Right lobe of liver (tissue), 6 donors: Measurements from ENCODE around the gene ATAT1. TPM values are rescaled to one million over a fixed set of nuclear protein-coding genes. Genes with fewer than 3 reads are reported as not detected.

ENCODE experiments used
- ATAC-seq, 4 donors: fragments of 200-7000 bp; cut with Tn5 transposase; one replicate each; pipeline ENCODE4 v1.9.1; 2020; ENCODE audit warnings: mild to moderate bottlenecking in 4 of 4, moderate library complexity in 4 of 4
- DNase-seq, 3 donors: peaks; one replicate each; pipeline ENCODE4 v3.0.0-alpha.2; 2020
- H3K27ac ChIP-seq, 3 donors: fragments of 200-600 bp; one replicate each; pipeline ENCODE4 v1.8.0; 2022
- H3K27me3 ChIP-seq, 2 donors: fragments of 200-600 bp; one replicate each; pipeline ENCODE4 v1.8.0; 2022
- H3K36me3 ChIP-seq, 4 donors: fragments of 200-600 bp; sonication (generic) in 1 of 4; one replicate each; pipeline versions ENCODE4 v1.5.1 to v1.8.0; 2017 to 2022; ENCODE audit warnings: control low read depth in 1 of 4
- H3K4me1 ChIP-seq, 4 donors: fragments of 200-600 bp; sonication (generic) in 1 of 4; one replicate each; pipeline versions ENCODE4 v1.5.1 to v1.8.0; 2017 to 2022; ENCODE audit warnings: control low read depth in 1 of 4
- H3K4me3 ChIP-seq, 3 donors: fragments of 200-600 bp; one replicate each; pipeline ENCODE4 v1.8.0; 2022
- H3K9me3 ChIP-seq, 4 donors: fragments of 200-600 bp; sonication (generic) in 1 of 4; one replicate each; pipeline versions ENCODE4 v1.5.1 to v1.8.0; 2017 to 2022; ENCODE audit warnings: control low read depth in 1 of 4
- POLR2A ChIP-seq: fragments of 450-650 bp; IDR thresholded peaks from one replicate; pipeline ENCODE4 v1.6.1; 2017; ENCODE audit warnings: antibody characterized with exemption, mild to moderate bottlenecking
- WGBS: methylation state at CpG from one replicate; pipeline ENCODE4 v1.1.6; 2018; ENCODE audit warnings: low coverage, low lambda C conversion rate; ENCODE audit not compliant: insufficient coverage; ENCODE audit errors: missing lambda C conversion rate; 5-methylcytosine and 5-hydroxymethylcytosine counted together
- intact Hi-C, 2 donors: fragments of 100-400 bp; cut with DNase I; formaldehyde crosslinking; loops; one replicate each; pipeline versions ENCODE4 v1.11.2 to v1.14.1; 2022
- microRNA counts: library from miRNA; unstranded; fragments of <30 nt; microRNA quantifications from one replicate; lab custom pipeline; 2016
- microRNA-seq, 2 donors: library from miRNA; unstranded; fragments of <30 nt; microRNA quantifications; one replicate each; pipeline ENCODE4, GENCODE V29; 2019 to 2020
- small RNA-seq, 2 experiments: library from RNA; depleted of rRNA; stranded (forward); fragments of <200 nt; gene quantifications; one replicate each; pipeline ENCODE3, GENCODE V24; 2016
- total RNA-seq, 6 experiments: library from RNA; depleted of rRNA in 2 of 6; stranded (reverse); fragments of >200 nt in 2 of 6; fragmentation: NEBNext Ultra II Directional in 3 of 6; extraction: Animal tissue kit (Norgen Biotek cat#: 25700) in 3 of 6; gene quantifications; one replicate each; pipeline versions ENCODE4 v1.1.0 to v1.2.4, GENCODE V29; 2016 to 2023
- TF ChIP-seq, protein P1 (sequence below), 4 donors: fragments of 200-600 bp in 3 of 4; fragments of 450-650 bp in 1 of 4; IDR thresholded peaks; one replicate each; pipeline versions ENCODE4 v1.5.1 to v1.8.0; 2016 to 2022; ENCODE audit warnings: antibody characterized with exemption in 4 of 4, mild to moderate bottlenecking in 2 of 4
- donor health status: DM: no; HTN: yes; CAD: no.
- donor health status: DM: no; HTN: no; CAD: no.
- donor health status: DM: no; HTN: no; CAD: no.
- donor health status: DM: no; HTN: yes; CAD: no.
- donor health status: DM: no; HTN: yes; CAD: no.

The ATAT1 gene
- total RNA-seq, 6 experiments from 2014 or later = 2.4 to 6.6 (median 4.4) TPM

DNA sequence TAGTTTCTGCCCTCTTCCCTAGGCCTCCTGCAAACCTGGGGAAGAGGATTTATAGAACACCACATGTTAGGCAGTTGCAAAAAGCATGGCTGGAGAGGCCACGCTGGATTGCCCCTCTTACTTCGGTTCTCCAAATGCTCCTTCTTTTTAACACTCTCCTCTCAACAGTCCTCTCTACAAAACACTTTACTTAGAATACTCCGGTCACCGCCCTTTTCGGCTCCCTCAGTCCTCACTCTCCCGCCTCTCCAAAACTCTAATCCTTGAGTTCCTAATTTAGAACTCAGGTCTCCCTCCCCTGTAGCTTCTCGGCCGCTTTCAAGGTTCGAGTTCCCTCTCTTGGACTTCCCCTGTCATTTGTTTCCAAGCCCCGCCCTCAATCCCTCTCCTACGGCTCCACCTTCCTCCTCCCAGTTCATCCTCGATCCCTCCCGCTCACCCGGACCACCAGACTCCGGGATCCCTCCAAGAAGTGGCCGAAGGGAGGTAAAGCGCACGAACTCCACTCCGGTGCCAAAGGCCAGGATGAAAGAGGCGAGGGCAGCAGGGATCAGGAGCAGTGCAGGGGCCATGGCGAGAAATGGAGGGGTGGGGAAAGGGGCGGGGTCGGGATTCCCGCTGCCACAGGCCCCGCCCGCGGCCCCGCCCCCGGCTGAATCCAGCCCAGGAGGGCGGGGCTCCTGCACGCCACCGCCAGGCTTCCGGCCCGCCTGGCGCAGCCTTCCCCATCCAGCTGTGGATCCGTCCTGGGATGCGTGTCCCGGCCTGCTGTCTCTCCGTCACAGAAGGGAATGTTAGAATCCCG, 63.9 kb downstream of the ATAT1 start, which contains the start of gene NRM:
NRM (minus strand) TSS at position 582 of the 805 bp plus-strand sequence; CDS start at position 572, 10 bp downstream.
- ATAC-seq (peak; percentile 62 to 80 (median 79)), DNase-seq (peak; percentile 89)
- Histone ChIP-seq H3K27ac (peak within 1 kb of the TSS; percentile 30 to 61 (median 59)), H3K36me3 (no peaks in the 10 kb centered on the region), H3K9me3 (no peaks in the 10 kb centered on the region), H3K4me3 (peak within 1 kb of the TSS; percentile 54 to 70 (median 62)), H3K4me1 (peaks cover 0 to 28% (median 11%) of the 10 kb centered on the region in 4 donors), H3K27me3 (no peaks in the 10 kb centered on the region)
- TF ChIP-seq, protein P1, sequence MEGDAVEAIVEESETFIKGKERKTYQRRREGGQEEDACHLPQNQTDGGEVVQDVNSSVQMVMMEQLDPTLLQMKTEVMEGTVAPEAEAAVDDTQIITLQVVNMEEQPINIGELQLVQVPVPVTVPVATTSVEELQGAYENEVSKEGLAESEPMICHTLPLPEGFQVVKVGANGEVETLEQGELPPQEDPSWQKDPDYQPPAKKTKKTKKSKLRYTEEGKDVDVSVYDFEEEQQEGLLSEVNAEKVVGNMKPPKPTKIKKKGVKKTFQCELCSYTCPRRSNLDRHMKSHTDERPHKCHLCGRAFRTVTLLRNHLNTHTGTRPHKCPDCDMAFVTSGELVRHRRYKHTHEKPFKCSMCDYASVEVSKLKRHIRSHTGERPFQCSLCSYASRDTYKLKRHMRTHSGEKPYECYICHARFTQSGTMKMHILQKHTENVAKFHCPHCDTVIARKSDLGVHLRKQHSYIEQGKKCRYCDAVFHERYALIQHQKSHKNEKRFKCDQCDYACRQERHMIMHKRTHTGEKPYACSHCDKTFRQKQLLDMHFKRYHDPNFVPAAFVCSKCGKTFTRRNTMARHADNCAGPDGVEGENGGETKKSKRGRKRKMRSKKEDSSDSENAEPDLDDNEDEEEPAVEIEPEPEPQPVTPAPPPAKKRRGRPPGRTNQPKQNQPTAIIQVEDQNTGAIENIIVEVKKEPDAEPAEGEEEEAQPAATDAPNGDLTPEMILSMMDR (IDR thresholded peaks at IDR 0.05) = no peak
- TF ChIP-seq POLR2A = peak; percentile 33
- 1% methylated on average over 38 of the region's 40 CpGs for WGBS
- intact Hi-C loops = no loop called here

DNA sequence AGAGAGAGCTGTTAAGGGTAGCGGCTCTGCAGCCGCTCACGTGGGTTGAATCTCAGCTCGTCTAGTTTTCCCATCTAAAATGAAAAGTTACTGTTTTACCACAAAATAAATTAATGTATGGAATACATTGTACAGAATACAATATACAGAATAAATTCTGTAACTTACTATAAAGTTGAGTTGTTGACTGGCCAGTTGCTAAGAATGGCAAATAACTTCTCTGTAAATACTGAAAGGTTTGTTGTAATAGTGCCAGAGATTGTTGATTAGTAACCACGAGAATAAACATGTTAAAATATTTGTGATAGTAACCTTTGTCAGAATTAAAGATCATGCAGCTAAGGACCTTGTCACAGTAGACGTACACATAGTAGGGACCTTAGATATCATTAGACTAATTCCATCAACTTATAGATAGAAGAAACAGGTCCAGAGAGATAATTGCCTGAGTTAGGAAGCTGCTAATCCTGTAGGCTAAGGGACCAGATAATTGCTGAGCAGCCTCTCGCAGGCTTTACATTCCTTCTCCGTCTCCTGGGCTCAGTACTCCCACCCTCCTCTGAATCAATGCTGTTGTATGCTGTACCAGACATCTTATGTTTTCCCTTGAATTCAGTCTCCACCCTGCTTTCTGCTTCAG, 64.7 kb downstream of the ATAT1 start:
- H3K27ac ChIP-seq = peak overlapping the region; percentile 30 to 61 (median 59)
- no peaks in the 10 kb centered on the region for H3K27me3 ChIP-seq
- H3K4me3 ChIP-seq = peak overlapping the region; percentile 54 to 70 (median 62)
- H3K9me3 ChIP-seq = no peaks in the 10 kb centered on the region
- no peak for DNase-seq
- peak in 1 of 4 donors; percentile 11 for ATAC-seq
- intact Hi-C loops = no loop called here
- peaks cover 0 to 30% (median 11%) of the 10 kb centered on the region in 4 donors for H3K4me1 ChIP-seq
- 3% methylated on average over 8 of the region's 8 CpGs for WGBS
- TF ChIP-seq, protein P1 (IDR thresholded peaks at IDR 0.05) = no peak
- no peak for TF ChIP-seq POLR2A
- H3K36me3 ChIP-seq = no peaks in the 10 kb centered on the region

MicroRNA genes within 50 kb of the gene (microRNA counts, 767-probe panel; counts per million panel counts)
- microRNA hsa-miR-877-5p (lab: Ali Mortazavi, UCI) = 237 counts per million

Small RNA genes lying within 50 kb of the gene (microRNA-seq; reads per million reads assigned to microRNA genes)
- 25.7 to 32.2 reads per million in 2 donors for gene MIR877

Small RNA genes lying within 50 kb of the gene (small RNA-seq; reads per million reads assigned to genes)
- 1.1 to 2.3 reads per million in 2 experiments for gene MIR877

Other genes with a start within 250 kb of the ATAT1 start
- gene HLA-E, start 137.4 kb upstream of the ATAT1 start, total RNA-seq = 100 to 1,000 TPM; 116 to 257 (median 183) TPM
- 10 to 100 TPM in 5 of 6 experiments, 1 to 10 TPM in 1; 5.1 to 25.6 (median 19.8) TPM for gene GNL1, start 70.4 kb upstream of the ATAT1 start, total RNA-seq
- 1 to 10 TPM; 2.3 to 3.8 (median 2.6) TPM for gene PRR3, start 69.6 kb upstream of the ATAT1 start, total RNA-seq
- 10 to 100 TPM; 23.3 to 35.2 (median 26.8) TPM for gene ABCF1, start 55.4 kb upstream of the ATAT1 start, total RNA-seq
- gene PPP1R10, start 9.6 kb upstream of the ATAT1 start, total RNA-seq = 10 to 100 TPM; 19.0 to 45.1 (median 32.4) TPM
- gene MRPS18B, start 9.0 kb upstream of the ATAT1 start, total RNA-seq = 10 to 100 TPM; 43.3 to 73.9 (median 56.2) TPM
- gene C6orf136, start 20.3 kb downstream of the ATAT1 start, total RNA-seq = 10 to 100 TPM in 4 of 6 experiments, 1 to 10 TPM in 2; 8.2 to 14.1 (median 11.0) TPM
- gene DHX16, start 46.1 kb downstream of the ATAT1 start, total RNA-seq = 10 to 100 TPM; 12.3 to 17.8 (median 14.4) TPM
- gene PPP1R18, start 59.8 kb downstream of the ATAT1 start, total RNA-seq = 10 to 100 TPM in 4 of 6 experiments, 1 to 10 TPM in 2; 6.7 to 29.1 (median 12.9) TPM
- 1 to 10 TPM; 1.2 to 2.7 (median 1.9) TPM for gene NRM, start 64.1 kb downstream of the ATAT1 start, total RNA-seq
- 10 to 100 TPM in 4 of 6 experiments, 1 to 10 TPM in 2; 8.8 to 15.5 (median 12.1) TPM for gene MDC1, start 90.4 kb downstream of the ATAT1 start, total RNA-seq
- gene TUBB, start 93.5 kb downstream of the ATAT1 start, total RNA-seq = 100 to 1,000 TPM; 150 to 268 (median 241) TPM
- gene FLOT1, start 115.8 kb downstream of the ATAT1 start, total RNA-seq = 10 to 100 TPM; 37.1 to 92.2 (median 73.5) TPM
- gene IER3, start 117.7 kb downstream of the ATAT1 start, total RNA-seq = 10 to 100 TPM in 3 of 6 experiments, 1 to 10 TPM in 3; 2.8 to 72.3 (median 24.5) TPM